IPS-18c (cell line): ENCODE results near the gene KDM4B.
"Not testable (repeated sequence)": the region's sequence is repeated elsewhere in the genome, so short reads cannot be mapped to it uniquely, and the experiment has no call there.

Experiments
- H3K4me3 ChIP-seq: 2 replicates; pipeline ENCODE4 v1.7.0; 2013; ENCODE audit warnings: low read depth, mild to moderate bottlenecking, low read length, moderate library complexity; ENCODE audit not compliant: insufficient read depth
- H3K9me3 ChIP-seq: one replicate; pipeline ENCODE4 v1.6.1; 2013; ENCODE audit warnings: mild to moderate bottlenecking, low read length, moderate library complexity; ENCODE audit not compliant: control insufficient read depth, insufficient read depth

Gene KDM4B

GRCh38 chr19:4968462-4969291, at the start of gene KDM4B:
Gene KDM4B (plus strand): TSS chr19:4969113. CDS start chr19:5032891, 63,778 bp downstream.
- peak within 1 kb of the TSS; percentile 64 for H3K4me3 ChIP-seq
- no peaks in the 10 kb centered on the region for H3K9me3 ChIP-seq

- H3K9me3 ChIP-seq: no peaks in the 10 kb centered on the region
- no peak overlapping the region for H3K4me3 ChIP-seq
Measured at GRCh38 chr19:4922530-4923275, 46.2 kb upstream of the KDM4B start.

GRCh38 chr19:4923276-4923747, 45.6 kb upstream of the KDM4B start:
- Histone ChIP-seq H3K9me3 (no peaks in the 10 kb centered on the region), H3K4me3 (no peak overlapping the region)

DNA sequence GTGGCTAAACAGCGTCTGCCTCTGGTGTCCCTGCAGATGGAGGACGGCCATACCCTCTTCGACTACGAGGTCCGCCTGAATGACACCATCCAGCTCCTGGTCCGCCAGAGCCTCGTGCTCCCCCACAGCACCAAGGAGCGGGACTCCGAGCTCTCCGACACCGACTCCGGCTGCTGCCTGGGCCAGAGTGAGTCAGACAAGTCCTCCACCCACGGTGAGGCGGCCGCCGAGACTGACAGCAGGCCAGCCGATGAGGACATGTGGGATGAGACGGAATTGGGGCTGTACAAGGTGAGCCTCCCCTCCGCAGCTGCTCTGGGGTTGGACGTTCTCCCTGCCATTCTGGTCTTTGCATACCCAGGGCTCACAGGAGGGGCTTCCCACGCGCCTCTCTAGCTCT, 39.7 kb upstream of the KDM4B start:
- Histone ChIP-seq H3K4me3 (no peak overlapping the region), H3K9me3 (no peaks in the 10 kb centered on the region)

GRCh38 chr19:4930664-4931063, 38.2 kb upstream of the KDM4B start:
- H3K9me3 ChIP-seq: no peaks in the 10 kb centered on the region
- no peak overlapping the region for H3K4me3 ChIP-seq

- H3K9me3 ChIP-seq: no peaks in the 10 kb centered on the region
- H3K4me3 ChIP-seq: no peak overlapping the region
Measured at GRCh38 chr19:4932711-4933110, 36.2 kb upstream of the KDM4B start.

- no peaks in the 10 kb centered on the region for H3K9me3 ChIP-seq
- H3K4me3 ChIP-seq: no peak overlapping the region
Measured at GRCh38 chr19:4933528-4933927, 35.4 kb upstream of the KDM4B start.

DNA sequence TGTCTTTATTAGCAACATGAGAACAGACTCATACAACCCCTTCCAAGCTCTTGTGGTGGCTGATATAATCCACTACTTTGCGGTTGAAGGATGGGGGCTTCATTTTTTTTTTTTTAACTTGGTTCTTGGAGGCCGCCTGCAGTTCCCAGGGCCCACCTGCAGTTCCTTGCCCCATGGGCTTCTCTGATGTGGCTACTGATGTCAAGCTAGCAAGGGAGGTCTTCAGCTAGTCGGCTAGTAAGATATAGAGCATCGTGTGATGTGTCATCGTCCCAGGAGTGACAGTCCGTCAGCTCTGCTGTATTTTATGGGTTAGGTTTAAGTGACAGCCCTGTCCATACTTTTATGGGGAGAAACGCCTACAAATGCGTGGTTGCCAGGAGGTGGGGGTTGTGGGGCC, 33.5 kb upstream of the KDM4B start:
- Histone ChIP-seq H3K9me3 (no peaks in the 10 kb centered on the region), H3K4me3 (no peak overlapping the region)

DNA sequence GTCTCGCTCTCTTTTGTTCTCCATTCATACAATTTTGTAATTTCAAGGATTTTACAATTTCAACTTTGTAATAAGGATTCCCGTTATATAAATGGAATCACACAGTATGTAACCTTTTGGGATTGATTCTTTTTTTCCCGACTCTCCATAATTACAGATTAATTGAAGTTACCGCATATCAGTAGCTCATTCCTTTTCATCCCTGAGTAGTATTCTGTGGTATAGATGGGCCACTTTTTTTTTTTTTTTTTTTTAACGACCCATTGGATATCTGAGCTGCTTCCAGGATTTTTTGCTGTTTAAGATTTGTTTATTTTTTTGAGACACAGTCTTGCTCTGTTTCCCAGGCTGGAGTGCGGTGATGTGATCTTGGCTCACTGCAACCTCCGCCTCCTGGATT, 31.9 kb upstream of the KDM4B start:
- H3K4me3 ChIP-seq: no peak overlapping the region
- no peaks in the 10 kb centered on the region for H3K9me3 ChIP-seq

DNA sequence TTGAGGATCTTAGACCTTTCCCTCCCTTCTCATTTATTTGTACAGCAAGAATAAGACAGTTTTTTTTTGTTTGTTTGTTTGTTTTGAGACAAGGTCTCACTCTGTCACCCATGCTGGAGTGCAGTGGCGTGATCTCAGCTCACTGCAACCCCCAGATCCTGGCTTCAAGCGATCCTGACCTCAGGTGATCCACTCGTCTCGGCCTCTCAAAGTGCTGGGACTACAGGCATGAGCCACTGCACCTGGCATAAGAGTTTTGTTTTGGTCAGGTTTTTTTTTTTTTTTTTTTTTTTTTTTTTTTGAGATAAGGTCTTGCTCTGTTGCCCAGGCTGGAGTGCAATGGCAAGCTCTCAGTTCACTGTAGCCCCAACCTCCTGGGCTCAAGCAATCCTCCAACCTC, 30.5 kb upstream of the KDM4B start:
- not testable (repeated sequence) for H3K4me3 ChIP-seq, H3K9me3 ChIP-seq

DNA sequence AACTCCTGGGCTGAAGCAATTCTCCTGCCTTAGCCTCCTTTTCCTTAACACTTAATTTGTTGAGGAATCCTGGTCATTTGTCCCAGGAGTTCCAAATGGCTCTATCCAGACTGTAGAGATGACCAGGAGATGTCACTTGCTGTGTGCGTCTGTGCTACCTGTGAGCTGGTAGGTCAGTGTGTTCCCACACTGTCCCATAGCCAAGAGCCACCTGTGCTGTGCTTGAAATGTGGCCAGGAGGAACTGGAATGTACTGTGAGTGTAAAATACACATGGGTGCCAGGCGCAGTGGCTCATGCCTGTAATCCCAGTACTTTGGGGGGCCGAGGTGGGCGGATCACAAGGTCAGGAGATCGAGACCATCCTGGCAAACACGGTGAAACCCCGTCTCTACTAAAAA, 29.4 kb upstream of the KDM4B start:
- H3K4me3 ChIP-seq: no peak overlapping the region
- no peaks in the 10 kb centered on the region for H3K9me3 ChIP-seq

DNA sequence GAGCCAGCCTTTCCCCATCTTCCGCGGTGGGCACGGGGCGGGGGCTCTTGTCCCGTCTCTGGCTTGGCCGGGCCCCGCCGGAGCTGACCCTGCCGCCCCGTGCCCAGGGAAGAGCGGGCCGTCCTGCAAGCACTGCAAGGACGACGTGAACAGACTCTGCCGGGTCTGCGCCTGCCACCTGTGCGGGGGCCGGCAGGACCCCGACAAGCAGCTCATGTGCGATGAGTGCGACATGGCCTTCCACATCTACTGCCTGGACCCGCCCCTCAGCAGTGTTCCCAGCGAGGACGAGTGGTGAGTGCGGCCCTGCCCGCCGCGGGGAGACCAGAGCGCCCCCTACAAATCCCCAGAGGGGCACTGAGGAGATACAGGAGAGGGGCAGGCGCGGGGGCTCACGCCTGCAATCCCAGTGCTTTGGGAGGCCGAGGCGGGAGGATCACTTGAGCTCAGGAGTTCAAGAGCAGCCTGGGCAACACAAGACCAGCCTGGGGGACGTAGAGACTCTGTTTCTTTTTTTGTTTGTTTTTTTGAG, 27.2 kb upstream of the KDM4B start:
- not testable (repeated sequence) for H3K9me3 ChIP-seq, H3K4me3 ChIP-seq

DNA sequence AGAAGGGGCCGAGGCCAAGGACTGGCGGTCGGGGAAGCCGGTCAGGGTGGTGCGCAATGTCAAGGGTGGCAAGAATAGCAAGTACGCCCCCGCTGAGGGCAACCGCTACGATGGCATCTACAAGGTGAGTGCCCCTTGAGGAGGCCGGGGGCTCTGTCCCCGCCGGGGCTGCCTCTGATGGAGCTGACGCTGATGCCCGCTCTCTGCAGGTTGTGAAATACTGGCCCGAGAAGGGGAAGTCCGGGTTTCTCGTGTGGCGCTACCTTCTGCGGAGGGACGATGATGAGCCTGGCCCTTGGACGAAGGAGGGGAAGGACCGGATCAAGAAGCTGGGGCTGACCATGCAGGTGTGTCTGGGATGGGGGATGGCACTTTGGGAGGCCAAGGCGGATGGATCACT, 18.3 kb upstream of the KDM4B start:
- not testable (repeated sequence) for H3K9me3 ChIP-seq, H3K4me3 ChIP-seq

GRCh38 chr19:4951656-4952055, 17.3 kb upstream of the KDM4B start:
- H3K4me3 ChIP-seq: no peak overlapping the region
- no peaks in the 10 kb centered on the region for H3K9me3 ChIP-seq

- H3K9me3 ChIP-seq: no peaks in the 10 kb centered on the region
- no peak overlapping the region for H3K4me3 ChIP-seq
Measured at GRCh38 chr19:4952945-4953344, 16.0 kb upstream of the KDM4B start.

GRCh38 chr19:4954320-4955149, 14.4 kb upstream of the KDM4B start:
- H3K4me3 ChIP-seq, H3K9me3 ChIP-seq: not testable (repeated sequence)

DNA sequence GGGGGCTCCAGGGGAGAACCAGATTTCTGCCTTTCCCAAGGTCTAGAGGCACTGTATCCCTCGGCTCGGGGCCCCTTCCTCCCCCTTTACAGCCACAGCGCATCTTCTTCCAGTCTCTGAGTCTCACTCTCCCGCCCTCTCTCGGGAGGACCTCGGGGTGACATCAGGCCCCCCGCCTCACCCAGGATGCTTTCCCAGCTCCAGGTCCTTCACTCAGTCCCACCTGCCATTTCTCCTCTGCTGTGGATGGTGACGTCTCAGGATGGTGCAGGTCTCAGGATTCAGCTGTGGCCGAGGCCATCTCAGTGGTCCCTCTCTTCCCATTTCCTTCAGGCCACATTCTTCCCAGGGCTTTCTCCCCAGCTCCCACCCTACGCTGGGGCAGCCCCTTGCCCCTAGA, 13.6 kb upstream of the KDM4B start:
- no peaks in the 10 kb centered on the region for H3K9me3 ChIP-seq
- no peak overlapping the region for H3K4me3 ChIP-seq
